Activated CD8-positive, alpha-beta memory T cell treated with anti-CD3 and anti-CD28 coated beads, Interleukin-2, amount 50 U/mL, for 24 hours (primary cell): Measurements from ENCODE around the gene MEGF10.
"Not testable (repeated sequence)": the region's sequence is repeated elsewhere in the genome, so short reads cannot be mapped to it uniquely, and the experiment has no call there.

Experiments used
- DNase-seq: peaks from one replicate; pipeline ENCODE4 v3.0.0-alpha.2; 2020; ENCODE audit errors: extremely low read depth

MEGF10 gene

DNA sequence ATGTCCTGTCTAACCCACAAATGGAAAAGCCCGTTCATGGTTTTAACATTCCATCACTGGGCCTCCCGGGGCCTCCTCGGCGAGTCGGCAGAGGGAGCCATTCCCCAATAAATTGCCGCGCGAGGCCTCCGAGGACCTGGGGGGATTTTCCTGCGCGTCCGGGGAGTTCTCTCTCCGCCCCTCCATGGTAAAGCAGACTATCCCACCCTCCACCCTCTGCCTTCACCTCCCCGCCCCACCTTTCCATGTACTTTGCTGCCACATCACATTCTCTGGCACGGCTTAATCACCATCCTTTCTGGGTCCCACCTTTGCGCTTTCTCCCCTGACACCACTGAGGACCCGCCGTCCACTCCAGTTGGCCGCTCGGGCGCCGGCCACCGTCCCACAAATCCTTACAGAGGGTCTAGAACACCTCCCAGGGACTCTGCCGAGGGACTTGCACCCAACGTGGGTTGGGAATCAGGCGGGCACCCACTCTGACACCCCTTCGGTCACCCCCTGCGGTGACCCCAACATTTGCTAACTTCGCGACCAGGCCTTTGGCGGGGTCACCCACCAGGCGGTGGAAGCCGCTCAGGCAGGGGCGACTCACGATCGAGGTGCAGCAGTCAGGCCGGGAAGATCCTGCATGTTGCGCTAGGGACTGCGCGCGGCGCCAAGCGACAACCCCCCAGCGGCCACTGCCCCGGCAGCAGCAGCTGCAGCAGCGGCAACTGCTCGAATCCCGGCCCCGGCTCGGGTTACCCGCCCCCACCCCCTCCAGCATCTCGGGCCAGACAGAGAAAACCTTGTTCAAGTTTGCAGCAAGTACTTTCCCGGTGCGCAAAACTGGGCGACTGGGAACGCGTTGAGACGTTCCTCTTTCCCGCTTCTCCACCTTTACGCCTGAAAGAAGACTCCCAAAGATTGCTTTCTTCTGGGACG, at the start of gene MEGF10:
Gene MEGF10 (plus strand): TSS at position 778 of the 927 bp plus-strand sequence. CDS start 40,513 bp downstream, outside the sequence.
- DNase-seq = no peak

DNA sequence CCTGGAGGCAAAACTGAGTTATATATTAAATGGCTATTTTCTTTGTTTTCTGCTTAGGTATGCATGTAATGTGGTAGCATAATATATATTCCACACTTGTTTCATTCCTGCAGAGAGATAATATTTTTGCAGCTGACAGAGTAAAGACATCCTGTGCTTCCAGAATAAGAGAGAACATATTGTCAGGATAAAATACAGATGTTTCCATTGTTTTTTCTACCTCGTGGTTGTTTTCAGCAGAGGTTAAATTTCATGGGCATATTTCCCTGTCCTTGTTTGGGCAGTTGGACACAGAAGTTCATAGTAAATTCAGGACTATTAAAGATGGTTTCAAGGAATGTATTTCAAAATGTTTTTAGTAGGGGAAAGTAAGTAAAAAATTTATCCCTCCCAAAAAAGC, 47.6 kb upstream of the MEGF10 start:
- DNase-seq = no peak

DNA sequence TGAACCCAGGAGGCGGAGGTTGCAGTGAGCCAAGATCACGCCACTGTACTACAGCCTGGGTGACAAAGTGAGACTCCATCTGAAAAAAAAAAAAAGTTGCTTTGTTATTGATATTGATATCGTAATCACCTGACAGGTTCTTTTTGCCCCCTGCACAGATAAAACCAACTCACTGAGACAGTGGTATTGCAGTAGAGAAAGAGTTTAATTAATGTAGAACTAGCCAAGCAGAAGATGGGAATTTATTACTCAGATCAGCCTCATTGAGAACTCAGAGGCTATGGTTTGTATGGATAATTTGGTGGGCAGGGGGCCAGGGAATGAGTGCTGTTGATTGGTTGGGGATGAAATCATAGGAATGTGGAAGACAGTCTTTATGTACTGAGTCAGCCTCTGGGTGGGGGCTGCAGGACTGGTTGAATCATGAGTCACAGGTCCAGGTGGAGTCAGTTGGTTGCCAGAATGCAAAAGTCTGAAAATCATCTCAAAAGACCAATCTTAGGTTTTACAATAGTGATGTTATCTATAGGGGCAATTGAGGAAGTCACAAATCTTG, 35.8 kb upstream of the MEGF10 start:
- no peak for DNase-seq

DNA sequence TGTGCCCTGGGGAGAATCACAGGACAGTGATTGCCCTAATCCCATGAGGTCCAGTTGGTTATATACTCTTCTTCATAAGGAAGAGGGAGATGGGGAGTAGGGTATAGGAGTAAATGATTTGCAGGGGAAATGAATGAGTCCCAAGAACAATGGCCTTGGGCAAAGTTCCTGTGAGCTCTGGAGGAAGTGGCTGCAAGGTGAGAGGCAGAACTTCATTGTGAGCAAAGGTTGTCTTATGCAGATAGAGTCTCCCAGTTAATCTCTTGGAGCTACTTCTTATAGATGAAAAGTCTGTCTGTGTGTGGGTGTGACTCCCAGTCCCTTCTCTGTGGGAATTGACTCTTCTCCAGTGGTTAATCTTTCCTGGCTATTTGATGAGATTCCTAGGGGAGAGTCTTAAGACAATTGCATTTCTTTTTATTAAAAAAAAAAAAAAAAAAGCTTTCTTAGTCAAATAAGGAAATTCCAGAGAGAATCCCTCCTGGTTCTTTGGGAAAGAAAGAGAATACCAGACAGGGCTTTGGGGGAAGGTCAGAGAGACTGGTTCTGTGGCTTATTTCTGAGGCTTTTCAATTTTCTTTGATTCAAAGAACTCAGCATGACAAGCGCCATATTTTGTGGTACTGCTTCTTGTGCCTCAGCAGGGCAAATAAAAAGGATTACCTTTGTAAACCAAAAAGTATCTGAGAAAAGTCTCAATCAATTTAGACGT, 33.6 kb upstream of the MEGF10 start:
- no peak for DNase-seq

DNA sequence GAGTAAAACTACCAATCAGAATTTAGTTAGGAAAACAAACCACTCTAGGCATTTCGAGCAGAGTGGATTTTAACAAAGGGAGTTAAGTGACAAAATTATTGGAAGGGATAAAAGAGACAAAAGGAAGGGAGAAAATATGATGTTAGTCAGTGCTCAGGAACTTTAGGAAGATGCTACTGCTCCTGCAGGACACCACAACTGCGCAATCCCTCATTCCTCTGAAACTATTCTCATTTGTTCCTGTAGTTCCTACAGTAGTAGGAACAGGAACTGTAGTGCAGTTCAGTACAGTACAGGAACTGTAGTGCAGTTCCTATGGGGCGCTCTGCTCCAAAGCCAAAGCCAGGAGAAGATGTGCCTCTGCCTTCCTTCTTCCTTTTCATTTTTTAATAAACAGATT, 29.9 kb upstream of the MEGF10 start:
- no peak for DNase-seq

DNA sequence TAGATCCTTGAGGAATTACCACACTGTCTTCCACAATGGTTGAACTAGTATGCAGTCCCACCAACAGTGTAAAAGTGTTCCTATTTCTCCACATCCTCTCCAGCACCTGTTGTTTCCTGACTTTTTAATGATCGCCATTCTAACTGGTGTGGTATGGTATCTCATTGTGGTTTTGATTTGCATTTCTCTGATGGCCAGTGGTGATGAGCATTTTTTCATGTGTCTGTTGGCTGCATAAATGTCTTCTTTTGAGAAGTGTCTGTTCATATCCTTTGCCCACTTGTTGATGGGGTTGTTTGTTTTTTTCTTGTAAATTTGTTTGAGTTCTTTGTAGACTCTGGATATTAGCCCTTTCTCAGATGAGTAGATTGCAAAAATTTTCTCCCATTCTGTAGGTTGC, 25.1 kb upstream of the MEGF10 start:
- not testable (repeated sequence) for DNase-seq

DNA sequence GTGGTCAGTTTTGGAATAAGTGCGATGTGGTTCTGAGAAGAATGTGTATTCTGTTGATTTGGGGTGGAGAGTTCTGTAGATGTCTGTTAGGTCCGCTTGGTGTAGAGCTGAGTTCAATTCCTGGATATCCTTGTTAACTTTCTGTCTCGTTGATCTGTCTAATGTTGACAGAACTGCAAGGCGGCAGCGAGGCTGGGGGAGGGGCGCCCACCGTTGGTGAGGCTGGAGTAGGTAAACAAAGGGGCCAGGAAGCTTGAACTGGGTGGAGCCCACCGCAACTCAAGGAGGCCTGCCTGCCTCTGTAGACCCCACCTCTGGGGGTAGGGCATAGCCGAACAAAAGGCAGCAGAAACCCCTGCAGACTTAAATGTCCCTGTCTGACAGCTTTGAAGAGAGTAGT, 22.3 kb upstream of the MEGF10 start:
- not testable (repeated sequence) for DNase-seq

DNA sequence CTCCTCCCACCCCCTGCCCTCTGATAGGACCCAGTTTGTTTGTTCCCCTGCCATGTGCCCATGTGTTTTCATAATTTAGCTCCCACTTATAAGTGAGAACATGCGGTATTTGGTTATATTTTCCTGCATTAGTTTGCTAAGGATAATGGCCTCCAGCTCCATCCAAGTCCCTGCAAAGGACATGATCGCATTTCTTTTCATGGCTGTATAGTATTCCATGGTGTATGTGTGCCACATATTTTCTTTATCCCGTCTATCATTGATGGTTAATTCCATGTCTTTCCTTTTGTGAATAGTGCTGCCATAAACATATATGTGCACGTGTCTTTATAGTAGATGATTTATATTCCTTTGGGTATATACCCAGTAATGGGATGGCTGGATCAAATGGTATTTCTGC, 19.9 kb upstream of the MEGF10 start:
- DNase-seq = not testable (repeated sequence)

GRCh38 chr5:127275641-127276193, 14.9 kb upstream of the MEGF10 start:
- DNase-seq = no peak

DNA sequence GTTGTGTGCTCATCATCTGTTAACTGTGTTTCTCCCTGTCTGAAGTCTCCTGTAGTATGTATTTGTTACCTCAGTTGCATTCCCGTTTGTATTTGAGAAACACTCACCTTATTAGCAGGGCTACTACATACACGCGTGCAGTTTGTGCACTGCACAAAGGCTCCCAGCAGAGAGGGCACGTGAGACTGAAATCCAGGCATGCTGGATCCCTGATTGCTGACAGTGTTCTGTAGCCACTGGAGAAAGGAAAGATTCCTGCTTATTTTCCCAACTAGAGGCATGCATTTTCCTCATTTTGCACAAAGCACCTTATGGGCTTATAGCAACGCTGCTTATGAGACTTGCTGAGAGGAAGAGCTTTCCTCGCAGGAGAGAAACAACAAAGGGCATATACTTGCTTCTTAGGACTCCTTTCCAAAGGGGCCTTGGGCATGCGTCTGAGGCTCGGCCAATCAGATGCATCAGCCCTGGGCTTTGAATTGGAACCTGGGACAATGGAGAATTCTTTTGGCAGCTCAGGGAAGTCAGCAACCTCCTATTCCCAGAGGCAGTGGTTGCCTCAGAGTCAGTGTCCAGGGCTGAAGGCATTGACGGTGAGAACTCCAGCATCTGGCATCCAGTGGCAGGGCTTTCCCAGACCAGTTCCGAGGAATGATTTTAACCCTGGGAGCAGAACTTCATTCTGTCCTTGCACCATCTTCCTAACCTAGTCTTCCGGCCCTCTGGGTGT, 9.9 kb upstream of the MEGF10 start:
- no peak for DNase-seq

DNA sequence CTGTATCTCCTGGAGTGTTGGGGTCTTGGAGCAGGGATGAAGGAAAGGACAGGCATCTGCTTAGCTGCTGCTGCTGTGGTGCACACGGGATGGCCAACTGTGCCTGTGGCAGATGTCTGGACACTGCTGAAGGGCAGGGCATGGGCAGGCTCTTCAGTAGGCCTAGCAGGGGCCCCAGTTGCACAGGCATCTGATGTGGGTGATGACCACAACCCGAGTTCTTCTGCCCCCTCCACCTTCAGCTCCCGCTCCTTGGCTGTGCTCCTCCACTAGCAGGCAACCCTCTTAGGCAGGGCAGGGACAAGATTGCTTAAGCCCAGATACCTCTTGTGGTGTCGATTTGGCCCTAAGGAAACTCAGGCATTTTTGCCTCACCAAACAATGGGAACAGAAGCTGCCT, 9.0 kb upstream of the MEGF10 start:
- DNase-seq = no peak

DNA sequence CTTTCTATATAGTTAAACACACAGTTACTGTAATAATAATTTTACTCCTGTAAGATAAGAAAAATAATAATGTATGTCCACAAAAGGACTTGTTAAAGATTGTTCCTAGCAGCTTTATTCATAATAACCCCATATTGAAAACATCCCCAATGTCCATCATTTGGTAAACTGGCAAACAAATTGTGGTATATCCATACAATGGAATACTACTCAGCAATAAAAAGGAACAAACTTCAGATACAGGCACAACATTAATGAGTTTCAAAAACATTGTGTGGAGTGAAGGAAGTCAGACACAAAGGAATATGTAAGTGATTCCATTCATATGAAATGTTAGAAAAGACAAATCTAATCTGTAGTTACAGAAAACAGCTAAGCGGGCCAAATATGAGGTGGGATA, 1.9 kb upstream of the MEGF10 start:
- DNase-seq = no peak

DNA sequence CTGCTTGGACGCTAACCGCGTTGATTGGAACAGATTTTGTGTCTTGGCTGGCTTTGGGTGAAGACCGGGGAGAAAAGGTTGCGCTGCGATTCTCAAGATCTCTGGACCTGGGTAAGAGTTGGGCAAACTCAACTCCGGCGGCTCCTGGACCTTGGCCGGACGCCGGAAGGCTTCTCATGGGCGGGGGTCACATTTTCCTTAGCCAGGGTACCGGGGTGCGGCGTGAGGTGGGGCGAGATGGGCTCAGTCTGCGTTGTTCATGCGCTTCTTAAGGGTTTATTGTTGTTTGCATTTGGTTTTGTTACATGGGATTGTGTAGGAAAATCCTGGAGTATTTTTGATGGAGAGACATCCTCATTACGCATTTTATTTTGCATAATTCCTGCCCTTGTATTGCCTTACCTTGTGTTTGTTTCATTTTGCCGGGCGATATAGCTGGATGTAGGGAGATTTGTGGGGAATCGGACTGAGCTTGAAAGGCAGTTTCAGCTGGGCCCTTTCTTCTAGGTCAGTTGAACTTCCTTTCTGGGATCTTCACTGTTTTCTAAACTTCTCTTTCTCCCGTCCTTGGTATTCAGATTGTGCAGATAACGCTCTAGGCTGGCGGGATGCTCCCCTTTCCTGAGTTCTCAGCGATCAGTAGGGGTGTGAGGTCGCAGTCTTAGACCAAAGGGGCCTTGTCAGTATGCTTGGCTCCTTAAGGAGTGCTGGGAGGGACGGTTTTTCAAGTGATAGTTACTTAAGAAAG, 524 bp downstream of the MEGF10 start:
- no peak for DNase-seq

- DNase-seq = no peak
These were observed 1.6 kb downstream of the MEGF10 start for GRCh38 chr5:127292030-127292735.

GRCh38 chr5:127293373-127293772, 2.8 kb downstream of the MEGF10 start:
- DNase-seq = no peak

GRCh38 chr5:127294829-127295228, 4.2 kb downstream of the MEGF10 start:
- no peak for DNase-seq

DNA sequence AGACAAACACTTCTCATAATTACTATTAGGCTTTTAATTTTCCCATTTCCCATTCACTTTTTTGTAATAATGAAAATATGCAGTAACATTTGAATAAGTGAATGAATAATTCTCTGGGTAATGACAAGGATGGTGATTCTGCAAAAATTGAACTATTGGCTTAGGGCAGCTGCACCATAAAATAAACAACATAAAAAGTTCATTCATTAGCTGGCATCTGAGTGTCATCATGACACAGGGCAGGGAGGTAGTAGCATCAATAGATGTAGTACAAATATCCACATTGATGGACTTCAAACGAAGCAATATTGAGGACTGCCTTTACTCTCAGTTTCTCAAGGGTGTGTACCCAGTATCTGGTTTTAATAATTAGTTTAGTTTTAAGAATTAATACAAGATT, 4.9 kb downstream of the MEGF10 start:
- no peak for DNase-seq

DNA sequence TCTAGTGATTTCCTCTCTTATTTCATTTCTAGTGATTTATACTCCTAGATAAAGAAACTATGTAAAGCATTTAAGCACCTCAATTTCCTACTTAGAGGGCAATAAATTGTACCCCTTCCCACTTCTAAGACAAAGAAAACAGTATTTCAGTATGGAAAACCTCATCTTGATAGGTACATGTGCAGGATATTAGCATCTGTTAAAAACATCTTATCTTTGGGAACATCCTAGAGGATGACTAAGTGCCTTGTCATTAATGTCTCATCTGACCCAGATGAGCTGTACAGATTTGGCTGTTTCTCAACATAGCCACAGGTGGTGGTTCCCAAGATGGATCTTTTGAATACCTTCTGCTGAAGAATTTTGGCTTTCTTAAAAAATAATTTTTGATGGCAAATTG, 5.7 kb downstream of the MEGF10 start:
- DNase-seq = no peak

- DNase-seq = not testable (repeated sequence)
These were observed 6.3 kb downstream of the MEGF10 start for GRCh38 chr5:127296894-127297293.

DNA sequence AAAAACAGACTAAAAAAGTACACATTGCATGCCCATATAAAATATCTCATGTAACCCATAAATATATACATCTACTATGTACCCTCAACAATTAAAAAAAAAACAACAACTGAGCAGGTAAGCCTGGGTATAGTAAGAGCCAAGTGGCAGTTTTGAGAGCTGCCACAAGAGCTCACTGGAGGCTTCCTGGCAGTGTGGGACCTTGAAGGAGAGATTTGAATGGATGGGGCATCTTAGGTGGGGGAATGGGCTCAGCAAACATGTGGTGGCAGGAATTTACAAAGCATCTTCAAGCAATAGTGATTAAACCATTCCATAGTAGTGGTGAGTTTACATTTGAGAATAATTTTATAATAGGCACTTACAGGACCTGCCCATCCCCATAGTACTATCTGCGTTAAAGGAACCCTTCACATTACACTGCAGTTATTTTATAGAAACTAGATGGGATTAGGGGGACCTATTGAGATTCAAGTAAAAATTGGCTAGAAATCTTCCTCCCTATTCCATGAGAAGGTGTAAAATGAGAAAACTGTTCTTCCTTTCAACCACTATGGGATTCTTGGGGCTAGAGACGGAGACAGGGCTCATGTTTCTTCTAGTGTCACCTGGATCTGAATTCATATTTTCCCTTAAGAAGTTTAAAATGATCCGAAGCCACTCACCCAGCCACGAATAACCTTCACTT, 6.9 kb downstream of the MEGF10 start:
- DNase-seq = no peak
